ENCODE results near the gene RFX5. TPM values are rescaled to one million over a fixed set of nuclear protein-coding genes. Genes with fewer than 3 reads are reported as not detected.

Gene RFX5
- total RNA-seq, 1 experiment from 2014 or later, result 52.7 TPM

DNA sequence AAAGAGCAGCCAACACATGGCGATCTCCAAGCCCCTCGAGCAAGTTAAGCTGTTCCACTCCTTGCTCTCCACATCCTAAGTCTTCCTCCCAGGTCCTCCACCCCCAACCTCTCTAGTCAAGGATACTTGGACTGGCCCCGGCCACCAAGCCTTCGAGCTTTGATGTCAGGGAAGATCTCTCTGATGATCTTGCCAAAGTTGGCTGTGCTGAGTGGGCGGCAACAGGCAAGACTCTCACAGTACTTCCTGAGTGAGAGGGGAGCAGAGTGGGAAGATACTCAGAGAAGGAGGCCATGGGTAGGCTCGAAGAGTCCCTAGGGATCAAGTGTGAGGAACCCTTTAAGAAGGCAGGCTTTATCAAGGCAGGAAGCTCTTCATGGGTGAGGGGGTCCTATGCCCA, 2.8 kb downstream of the RFX5 start (continued):
- TF ChIP-seq, protein P1, sequence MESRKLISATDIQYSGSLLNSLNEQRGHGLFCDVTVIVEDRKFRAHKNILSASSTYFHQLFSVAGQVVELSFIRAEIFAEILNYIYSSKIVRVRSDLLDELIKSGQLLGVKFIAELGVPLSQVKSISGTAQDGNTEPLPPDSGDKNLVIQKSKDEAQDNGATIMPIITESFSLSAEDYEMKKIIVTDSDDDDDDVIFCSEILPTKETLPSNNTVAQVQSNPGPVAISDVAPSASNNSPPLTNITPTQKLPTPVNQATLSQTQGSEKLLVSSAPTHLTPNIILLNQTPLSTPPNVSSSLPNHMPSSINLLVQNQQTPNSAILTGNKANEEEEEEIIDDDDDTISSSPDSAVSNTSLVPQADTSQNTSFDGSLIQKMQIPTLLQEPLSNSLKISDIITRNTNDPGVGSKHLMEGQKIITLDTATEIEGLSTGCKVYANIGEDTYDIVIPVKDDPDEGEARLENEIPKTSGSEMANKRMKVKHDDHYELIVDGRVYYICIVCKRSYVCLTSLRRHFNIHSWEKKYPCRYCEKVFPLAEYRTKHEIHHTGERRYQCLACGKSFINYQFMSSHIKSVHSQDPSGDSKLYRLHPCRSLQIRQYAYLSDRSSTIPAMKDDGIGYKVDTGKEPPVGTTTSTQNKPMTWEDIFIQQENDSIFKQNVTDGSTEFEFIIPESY (IDR thresholded peaks at IDR 0.05; ENCODE audit: extremely low read depth, insufficient replicate concordance, low read length), result no peak
- no peak for TF ChIP-seq YY1 (IDR thresholded peaks at IDR 0.05; ENCODE audit: extremely low read depth, insufficient replicate concordance, low read depth, low read length)
- no peak for TF ChIP-seq CBX3 (IDR thresholded peaks at IDR 0.05; ENCODE audit: low read depth)

DNA sequence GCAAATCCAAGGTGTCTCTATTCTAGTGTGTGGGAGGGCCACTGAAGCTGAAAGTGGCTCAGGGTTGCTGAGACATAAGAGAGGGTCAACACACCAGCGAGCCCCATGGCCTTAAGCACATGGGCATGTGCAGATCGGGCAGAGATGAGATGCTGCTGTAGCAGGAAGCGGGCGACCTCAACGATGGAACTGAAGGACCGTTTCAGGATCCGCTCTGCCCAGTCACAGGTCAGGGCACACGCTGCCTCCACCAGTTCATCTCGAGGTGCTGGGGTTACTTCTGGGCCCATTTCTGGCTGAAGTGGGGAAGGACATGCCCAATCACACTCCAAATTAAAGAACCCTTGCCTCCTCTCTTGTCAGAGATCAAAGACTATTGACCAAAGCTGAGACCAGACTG, 3.5 kb downstream of the RFX5 start:
- TF ChIP-seq EZH2phosphoT487 (IDR thresholded peaks at IDR 0.05; ENCODE audit: borderline replicate concordance) (no peak), POLR2AphosphoS5 (IDR thresholded peaks at IDR 0.05; ENCODE audit: low read depth, low read length) (no peak), EZH2 (IDR thresholded peaks at IDR 0.05) (no peak)
- Histone ChIP-seq H3K4me3 (replicated peaks in 1 of 2; ENCODE audit: low read depth in 1 of 2, low read length in 2 of 2) (no peak overlapping the region), H2AFZ (ENCODE audit: low read depth, low read length, poor library complexity, severe bottlenecking) (no peak overlapping the region), H3K9ac (ENCODE audit: low read length) (no peak overlapping the region), H3K9me3 (ENCODE audit: control insufficient read depth in 1 of 2, insufficient read depth in 1 of 2, low read depth in 1 of 2, low read length in 2 of 2) (no peaks in the 10 kb centered on the region), H3K4me1 (ENCODE audit: control insufficient read depth in 1 of 2, insufficient read depth in 2 of 2, low read length in 2 of 2) (peaks cover 5 to 39% of the 10 kb centered on the region in 2 experiments), H3K27ac (ENCODE audit: low read depth, low read length) (no peak overlapping the region), H4K20me1 (ENCODE audit: insufficient read depth) (no peaks in the 10 kb centered on the region), H3K36me3 (ENCODE audit: control insufficient read depth in 1 of 2, insufficient read depth in 2 of 2, low read length in 2 of 2) (peaks cover 10 to 16% of the 10 kb centered on the region in 2 experiments; a peak in 1 of 4 replicates), H3K27me3 (ENCODE audit: insufficient read depth, low read length) (no peaks in the 10 kb centered on the region), H3K9me2 (ENCODE audit: insufficient read depth) (no peaks in the 10 kb centered on the region), H3K79me2 (ENCODE audit: insufficient read depth, low read length) (no peaks in the 10 kb centered on the region), H3K4me2 (ENCODE audit: low read length) (no peak overlapping the region)
- ATAC-seq (no peak), DNase-seq (ENCODE audit: low read depth, low spot score) (no peak)
- POLR2A ChIA-PET, result no interaction called here
- intact Hi-C loops (cut with micrococcal nuclease), result no loop called here
- RAD21 ChIA-PET (ENCODE audit: low non-redundant PET in 1 of 2, low total read pairs in 2 of 2, uncharacterized antibody in 2 of 2, unreplicated experiment in 2 of 2), result no interaction called here
- BruUV-seq (replicated peaks), result no TSS peak
- CTCF ChIA-PET, result no interaction called here

Data from HCT116 (cell line).